Measurements from ENCODE around the gene NFKB1.

DNA sequence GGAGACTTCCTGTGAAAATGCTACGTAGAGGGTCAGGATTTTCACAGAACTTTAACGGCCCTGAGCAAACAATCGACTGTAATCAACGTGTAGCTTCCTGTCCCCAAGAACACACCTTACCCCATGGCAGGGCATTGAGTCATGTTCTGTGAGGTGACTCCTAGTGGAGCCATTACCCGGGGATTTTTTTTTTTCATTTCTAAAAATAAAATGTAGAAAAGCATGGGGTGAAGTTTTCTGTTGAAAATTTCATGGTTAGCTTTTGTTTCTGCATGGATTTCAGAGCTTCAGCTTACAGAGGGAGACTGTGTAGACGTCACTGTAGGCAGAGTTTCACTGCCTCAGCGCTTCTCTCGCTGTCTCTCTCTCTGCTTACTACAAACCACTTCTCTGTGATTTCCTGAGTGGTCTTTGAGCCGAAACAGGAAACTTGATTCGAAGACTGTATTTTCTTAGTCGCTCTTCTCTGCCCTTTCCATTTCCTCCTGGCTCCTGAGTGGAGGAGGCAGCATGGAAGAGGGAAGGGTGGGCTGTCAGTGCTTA, 111.7 kb downstream of the NFKB1 start:
- TF ChIP-seq CTCF (IDR thresholded peaks at IDR 0.05; ENCODE audit: low read depth, low read length) (no peak), EZH2phosphoT487 (IDR thresholded peaks at IDR 0.05; ENCODE audit: low read depth) (no peak)
